ENCODE measurements around the gene GPR157.
"Not testable (repeated sequence)": the region's sequence is repeated elsewhere in the genome, so short reads cannot be mapped to it uniquely, and the experiment has no call there.

Gene GPR157, protein sequence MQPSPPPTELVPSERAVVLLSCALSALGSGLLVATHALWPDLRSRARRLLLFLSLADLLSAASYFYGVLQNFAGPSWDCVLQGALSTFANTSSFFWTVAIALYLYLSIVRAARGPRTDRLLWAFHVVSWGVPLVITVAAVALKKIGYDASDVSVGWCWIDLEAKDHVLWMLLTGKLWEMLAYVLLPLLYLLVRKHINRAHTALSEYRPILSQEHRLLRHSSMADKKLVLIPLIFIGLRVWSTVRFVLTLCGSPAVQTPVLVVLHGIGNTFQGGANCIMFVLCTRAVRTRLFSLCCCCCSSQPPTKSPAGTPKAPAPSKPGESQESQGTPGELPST

DNA sequence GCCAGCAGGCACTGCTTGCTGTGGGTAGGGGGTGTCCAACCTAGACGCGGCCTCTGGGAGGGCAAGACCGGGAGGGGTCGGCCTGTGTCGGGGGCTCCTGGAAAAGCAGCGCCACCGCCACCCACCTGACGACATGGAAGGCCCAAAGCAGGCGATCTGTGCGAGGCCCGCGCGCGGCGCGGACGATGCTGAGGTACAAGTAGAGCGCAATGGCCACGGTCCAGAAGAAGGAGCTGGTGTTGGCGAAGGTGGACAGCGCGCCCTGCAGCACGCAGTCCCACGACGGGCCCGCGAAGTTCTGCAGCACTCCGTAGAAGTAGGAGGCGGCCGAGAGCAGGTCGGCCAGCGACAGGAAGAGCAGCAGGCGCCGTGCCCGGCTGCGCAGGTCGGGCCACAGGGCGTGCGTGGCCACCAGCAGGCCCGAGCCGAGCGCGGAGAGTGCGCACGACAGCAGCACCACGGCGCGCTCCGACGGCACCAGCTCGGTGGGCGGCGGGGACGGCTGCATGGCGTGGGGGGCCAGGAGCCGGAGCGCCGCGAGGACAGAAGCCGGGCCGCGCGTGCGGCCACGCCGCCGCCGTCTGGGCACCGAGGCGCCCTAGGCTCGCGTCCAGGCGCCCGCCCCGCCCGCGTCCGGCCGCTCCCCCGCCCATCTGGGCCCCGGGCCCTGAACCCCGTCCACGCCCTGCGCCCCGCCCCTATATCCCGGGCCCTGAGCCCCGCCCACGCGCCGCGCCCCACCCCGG lies at the start of gene GPR157:
Gene GPR157, minus strand, starts transcription at position 583 of the 746 bp plus-strand sequence. Its CDS starts 75 bp downstream, at position 508.
- peak; percentile 79 for DNase-seq

DNA sequence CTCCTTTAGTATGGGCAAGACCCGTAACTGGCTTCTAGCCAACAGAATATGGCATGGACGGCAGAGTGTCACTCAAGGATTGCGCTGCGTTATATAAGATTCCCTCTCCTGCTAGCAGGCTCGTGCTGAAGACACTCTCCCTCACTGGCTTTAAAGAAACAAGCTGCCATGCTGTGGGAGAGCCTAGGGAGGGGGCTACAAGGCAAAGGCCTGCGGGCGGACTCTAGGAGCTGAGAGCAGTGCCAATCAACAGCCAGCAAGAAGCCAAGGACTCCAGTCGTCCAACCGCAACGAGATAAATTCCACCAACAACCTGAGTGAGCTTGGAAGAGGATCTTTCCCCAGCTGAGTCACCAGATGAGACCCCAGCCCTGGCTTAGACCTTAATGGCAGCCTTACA lies 45.9 kb upstream of the GPR157 start:
- no peak for DNase-seq

DNA sequence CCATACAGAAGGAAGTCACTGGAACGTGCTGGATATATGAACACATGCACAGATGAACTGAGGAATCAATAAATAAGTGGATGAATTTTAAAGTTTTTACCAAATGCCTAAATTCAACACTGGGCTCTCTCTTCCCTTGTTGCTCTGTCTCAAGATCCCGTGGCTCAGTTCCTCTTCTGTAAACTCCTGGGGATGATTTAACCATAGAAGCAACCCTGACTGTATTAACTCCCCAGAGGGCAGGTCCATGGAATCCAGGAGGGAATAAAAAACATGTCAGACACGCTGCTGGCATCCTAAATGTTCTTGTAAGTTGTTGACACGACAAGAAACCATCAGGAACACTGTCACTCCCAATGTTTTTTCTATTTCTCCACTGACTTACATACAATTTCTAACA lies 45.3 kb upstream of the GPR157 start:
- DNase-seq, result no peak

DNA sequence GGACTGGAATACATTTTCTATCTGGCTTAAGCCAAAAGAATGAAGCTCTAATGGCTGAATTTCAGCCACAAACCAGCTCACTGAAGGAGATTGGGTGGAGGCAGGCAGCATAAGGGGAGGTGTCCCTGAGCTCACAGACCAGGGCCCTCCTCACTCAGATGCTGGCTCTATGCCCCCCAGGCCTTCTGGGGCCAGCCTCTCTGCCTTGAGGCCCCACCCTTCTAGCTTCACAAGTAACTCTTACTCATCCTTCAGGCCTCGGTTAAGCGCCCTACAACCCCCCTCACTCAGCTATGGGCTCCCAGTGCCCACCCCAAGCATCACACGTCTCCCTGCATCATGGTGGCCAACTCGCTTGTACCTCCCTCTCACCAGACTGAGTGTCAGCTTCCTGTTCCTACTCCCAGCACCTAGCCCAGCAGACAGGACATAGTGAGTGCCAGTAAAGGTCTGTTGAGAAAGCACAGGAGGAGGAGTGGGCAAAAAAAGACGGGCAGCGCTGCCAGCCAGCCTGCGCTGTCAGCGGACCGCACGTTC lies 40.8 kb upstream of the GPR157 start:
- DNase-seq, result no peak

DNA sequence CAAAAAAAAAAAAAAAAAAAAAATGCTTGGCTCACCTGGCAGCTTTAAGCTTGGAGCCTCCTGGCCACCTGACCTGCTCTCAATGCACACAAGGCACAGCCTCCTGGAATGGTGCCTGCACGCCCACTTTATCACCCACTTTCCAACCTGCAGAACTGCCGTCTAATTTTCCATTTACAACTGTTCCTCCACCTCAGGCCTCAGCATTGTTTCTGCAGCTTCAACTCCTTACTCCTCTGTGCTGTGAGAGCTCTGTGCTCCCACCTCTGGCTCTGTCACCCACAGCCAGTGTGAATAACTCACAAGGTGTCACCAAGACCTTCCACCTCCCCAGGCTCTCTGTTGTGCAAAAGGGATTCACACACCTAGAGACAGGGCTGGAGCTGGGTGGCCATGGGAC lies 38.7 kb upstream of the GPR157 start:
- DNase-seq, result no peak

DNA sequence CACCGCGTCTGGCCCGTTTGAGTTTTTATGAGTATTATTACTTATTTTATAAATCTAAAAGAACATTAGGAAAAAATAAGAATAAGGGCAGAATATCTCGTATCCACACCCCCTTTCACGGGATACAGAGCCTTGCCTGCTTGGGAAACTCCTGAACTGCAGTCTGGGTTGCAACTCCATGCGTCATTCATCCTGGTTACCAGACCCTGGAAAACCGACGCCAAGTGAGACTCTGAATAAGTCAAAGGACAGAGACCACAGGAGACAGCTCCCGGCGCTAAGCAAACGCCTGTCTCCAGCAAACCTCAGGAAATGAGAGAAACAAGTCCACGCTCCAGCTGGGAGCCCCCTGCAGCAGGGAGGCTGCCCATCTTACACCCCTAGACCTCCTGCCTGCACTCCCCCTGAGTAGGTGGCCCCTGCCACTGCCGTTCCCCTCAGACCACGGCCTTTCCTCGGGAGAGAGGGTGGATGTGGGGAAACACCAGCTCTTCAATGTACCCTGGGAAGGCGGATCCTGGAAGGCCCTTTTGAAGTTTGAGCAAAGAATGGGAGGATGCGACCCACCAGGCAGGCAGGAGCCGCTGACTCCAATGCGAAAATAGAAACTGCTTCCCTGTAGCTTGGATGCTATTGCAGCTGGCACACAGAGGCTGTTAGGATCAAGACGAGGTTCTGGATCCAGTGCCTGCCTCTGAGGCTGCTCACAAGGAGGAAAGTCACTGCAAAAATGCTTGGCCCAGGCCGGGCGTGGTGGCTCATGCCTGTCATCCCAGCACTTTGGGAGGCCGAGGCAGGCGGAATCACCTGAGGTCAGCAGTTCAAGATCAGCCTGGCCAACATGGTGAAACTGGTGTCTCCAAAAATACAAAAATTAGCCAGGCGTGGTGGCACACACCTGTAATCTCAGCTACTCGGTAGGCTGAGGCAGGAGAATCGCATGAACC lies 37.7 kb upstream of the GPR157 start:
- no peak for DNase-seq

DNA sequence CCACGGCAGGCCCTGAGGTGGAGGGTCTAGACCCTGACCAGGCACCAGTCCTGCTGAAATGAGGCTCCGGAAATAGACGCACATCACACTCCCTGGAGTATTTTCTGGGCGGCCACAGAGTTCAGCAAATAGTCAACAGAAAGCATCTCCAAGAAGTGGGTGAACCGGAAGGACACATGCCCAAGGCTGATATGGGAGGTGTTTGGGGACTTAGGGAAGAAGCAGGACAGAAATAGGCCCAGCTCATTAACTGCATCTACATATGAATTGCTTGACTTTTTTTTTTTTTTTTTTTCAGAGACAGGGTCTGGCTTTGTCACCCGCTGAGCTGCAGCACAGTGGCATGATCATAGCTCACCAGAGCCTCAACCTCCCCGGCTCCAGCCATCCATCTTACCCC lies 36.5 kb upstream of the GPR157 start:
- no peak for DNase-seq

DNA sequence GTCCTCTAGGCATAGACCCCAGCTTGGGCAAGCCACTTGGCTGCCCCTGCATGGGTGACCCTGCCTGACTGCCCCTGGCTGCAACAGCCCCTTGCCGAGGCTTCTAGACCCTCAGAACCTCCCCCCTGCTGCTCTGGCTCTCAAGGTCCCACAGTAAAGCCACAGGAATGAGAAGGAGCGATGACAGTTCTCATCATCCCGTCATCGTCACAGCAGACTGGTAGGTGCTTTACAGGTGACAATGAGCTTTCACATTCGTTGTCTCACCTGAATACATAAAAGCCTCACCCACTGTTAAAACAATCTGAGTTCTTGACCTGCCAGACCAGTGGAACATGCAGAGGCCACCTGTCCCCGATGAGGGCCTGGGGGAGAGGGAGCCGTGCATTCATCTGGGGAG lies 36.0 kb upstream of the GPR157 start:
- DNase-seq, result no peak

DNA sequence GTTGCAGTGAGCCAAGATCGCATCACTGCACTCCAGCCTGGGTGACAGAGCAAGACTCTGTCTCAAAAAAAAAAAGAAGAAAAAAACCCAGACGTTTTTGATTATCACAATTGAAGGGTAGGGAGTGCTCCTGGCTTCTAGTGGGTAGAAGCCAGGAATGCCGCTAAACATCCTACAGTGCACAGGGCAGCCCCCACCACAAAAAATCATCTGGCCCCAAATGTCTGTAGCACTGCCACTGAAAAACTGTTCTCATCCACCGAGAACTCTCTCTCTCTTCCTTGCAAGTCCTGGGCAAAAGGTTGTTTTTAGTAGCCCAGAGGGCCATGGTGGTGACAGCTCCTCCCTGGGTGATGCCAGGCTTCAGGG lies 35.6 kb upstream of the GPR157 start:
- DNase-seq, result no peak

DNA sequence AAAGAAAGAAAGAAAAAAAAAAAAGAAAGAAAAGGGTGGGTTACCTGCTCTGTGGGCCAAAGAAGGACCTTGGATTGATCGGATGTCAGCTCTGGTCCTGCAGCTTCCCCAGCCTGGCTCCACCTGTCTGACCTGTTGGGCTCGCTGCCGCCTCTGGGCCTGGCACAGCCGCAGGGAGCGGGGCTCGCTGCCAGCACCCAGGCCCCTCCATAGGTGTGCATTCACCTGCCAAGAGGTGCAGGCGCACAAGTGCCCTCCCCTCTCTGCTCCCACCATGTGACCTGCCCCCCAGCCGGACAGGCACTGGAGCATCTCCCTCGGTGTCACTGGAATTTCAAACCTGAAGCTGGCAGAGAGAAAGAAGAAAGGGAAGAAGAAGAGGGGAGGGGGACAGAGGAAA lies 33.1 kb upstream of the GPR157 start:
- DNase-seq, result no peak

DNA sequence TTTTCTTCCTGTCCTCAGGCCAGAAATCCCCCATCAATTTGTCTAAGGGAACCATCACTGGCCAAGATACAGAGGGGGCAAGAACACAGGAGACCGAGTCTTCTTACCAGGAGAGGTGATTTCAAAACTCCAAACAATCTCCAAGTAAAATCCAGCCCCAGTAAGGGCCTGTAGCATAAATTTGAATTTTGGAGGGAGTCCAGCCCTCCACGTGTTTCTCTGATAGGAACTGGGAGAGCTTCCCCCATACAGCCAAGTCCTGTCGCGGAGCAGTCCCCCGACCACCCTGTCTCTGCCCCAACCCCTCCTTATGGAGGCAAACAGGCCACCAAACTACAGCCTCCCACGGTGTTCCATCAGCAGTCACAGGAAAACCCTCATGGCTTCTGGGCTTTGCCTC lies 32.4 kb upstream of the GPR157 start:
- DNase-seq, result no peak

DNA sequence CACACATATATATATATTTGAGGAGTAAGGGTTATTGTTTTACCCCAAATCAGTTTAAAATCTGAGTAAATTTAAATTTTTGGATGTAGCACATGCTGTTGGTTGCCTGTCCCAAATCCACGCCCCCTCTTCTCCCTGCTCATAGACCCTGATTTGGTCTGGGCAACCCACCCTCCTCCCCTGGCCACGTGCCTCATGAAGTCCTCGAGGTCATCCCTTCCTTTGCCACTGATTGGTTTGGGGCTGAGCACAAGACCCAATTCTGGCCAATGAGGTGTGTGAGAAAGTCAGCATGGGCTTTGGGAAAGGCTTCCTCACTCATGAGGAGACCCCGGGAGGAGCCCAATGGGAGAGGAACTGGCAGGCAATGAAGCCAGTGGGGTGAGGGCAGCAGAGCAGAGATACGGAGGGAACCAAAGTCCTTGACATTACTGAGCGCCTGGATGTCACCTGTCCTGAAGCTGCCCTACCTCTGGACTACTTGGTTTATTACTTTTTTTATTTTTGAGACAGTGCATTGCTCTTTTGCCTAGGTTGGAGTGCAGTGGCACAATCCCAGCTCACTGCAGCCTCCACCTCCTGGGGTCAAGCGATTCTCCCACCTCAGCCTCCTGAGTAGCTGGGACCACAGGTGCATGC lies 31.3 kb upstream of the GPR157 start:
- no peak for DNase-seq

DNA sequence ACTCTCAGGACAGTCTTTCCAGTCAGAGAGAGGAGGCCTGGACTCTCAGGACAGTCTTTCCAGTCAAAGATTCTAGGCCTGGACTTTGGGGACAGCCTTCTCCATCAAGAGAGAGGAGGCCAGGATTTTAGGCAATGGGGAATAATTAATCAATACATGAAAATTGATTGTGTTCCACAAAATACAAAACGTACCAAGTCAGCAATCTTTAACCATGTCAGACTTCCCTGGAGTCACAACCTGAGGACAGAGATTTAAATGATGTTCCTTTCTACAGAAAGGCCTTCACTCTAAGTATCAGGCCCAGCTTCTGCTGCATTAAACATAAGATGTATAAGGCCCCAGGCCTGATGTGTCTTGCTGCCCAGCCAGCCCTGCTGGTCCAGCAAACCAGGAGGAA lies 27.0 kb upstream of the GPR157 start:
- no peak for DNase-seq

DNA sequence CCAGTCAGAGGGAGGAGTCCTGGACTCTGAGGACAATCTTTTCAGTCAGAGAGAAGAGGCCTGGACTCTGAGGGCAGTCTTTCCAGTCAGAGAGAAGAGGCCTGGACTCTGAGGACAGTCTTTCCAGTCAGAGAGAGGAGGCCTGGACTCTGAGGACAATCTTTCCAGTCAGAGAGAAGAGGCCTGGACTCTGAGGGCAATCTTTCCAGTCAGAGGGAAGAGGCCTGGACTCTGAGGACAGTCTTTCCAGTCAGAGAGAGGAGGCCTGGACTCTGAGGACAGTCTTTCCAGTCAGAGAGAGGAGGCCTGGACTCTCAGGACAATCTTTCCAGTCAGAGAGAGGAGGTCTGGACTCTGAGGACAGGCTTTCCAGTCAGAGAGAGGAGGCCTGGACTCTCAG lies 26.5 kb upstream of the GPR157 start:
- not testable (repeated sequence) for DNase-seq

DNA sequence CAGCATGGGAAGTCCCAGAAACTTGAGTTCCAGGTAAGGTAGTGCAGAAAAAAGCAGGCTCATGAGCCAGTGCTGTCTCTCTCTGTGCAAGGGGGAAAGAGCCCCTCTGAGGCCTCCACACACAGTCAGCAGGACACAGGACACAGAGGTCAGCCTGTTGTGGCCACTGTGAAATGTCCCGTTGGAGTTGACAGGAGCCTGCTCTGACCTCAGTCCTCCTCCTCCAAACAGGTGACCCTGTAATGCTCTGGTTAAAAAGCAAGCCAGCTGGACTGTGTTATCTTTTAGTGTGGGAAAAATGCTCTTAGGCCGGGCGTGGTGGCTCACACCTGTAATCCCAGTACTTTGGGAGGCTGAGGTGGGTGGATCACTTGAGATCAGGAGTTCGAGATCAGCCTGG lies 24.2 kb upstream of the GPR157 start:
- DNase-seq, result no peak

DNA sequence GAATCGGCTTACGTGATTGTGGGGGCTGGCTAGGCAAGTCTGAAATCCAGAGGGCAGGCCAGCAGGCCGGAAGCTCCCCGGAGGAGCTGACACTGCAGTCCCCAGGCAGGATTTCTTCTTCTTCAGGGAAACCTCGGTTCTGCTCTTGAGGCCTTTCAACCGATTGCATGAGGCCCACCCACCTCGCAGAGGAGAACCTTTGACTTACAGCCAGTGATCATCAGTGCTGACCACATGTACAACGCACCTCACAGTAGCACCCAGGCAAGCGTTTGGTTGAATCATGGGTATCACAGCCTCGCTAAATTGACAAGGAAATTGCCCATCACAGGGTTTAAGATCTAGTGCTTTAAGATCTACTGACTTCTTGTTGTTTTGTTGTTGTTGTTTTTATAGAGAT lies 23.6 kb upstream of the GPR157 start:
- no peak for DNase-seq

DNA sequence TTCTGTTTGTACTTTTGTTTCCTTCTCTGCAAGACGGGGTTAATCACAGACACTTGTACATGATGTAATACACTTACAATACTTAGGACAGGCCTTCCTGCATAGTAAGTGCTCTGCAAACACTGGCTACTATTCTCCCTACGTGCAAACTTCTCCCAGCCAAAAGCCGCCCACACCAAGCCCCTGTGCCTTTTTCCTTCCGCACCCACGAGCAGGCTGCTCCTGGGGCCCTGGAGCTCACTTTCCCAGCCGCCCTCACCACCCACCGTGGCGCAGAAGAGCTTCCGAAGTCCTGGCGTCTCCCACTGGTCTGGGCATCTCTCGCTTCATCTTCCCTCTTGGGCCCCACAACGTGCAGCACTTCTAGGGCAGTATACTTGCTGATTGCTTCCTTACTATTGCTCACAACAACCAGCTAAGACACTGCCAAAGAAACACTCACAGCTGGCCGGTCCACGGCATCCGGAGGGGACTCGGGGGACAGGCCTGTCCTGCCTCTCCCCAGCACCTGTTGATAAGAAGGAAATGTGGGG lies 22.5 kb upstream of the GPR157 start:
- no peak for DNase-seq

DNA sequence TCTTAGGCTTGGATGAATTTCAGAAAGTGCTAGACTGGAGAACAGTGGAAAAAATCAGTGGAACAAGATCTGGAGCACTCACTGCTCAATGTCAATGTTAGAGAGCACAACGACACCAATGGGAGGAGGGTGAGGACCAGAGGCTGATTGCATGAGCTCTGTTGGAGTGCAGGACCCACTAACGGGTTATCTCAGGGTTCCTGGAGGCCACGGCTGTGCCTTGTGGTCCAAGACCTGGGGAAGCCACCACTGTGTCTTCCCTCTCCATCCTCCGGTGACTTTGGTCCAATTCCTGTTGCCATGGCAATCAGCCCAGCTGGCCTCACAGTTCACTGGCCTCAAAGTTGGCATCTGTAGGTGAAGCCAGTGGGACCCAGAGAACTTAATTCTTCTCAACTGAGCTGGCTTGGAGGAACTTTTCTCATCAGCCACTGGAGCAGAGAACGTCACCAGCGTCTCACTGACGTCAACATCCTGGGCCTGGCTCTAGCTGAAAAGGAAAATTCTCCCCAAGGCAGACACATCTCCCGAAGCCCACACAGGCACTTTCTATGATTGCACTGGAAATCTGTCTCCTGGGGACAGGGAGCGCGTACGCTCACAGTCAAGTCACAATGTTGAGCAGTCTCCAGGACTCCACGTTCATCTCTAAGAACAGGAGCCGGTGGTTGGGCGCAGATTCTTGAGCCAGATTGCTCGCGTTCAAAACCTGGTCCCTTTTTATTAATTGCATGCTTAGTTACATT lies 21.9 kb upstream of the GPR157 start:
- no peak for DNase-seq

DNA sequence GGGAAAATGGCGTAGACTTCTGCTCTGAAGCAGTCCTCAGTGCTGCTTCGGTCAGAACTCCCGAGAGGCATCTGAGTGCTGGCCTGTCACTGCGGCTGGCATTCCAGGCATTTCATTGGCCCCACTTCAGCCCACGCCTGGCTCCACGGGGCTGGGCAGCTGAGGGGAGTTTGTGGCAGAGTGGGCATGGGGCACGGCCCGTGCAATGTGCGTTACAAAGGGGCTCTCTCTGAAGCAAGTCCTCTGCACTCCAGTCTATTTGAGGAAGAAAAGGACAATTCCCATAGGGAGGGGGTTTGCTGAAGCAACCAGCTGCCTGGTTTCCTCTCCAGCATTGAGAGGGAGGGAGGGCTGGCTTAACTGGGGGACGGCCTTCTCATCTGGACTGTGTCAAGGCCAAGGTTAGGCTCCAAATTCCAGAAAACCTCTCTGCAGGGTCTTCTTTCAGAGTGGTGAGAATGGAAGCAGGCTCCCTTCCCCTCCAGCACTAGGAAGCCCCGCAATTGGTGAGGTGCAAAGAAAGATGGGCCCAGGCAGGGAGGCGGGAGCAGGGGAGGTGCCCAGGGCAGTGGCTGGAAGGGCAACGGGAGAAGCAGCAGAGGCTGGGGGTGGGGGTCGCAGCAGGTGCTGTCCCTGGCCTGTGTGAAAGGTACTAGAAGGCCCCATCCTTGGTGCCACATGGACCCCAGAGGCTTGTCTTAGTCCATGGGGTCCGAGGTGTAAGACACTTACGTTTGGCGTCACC lies 21.1 kb upstream of the GPR157 start:
- DNase-seq, result no peak

DNA sequence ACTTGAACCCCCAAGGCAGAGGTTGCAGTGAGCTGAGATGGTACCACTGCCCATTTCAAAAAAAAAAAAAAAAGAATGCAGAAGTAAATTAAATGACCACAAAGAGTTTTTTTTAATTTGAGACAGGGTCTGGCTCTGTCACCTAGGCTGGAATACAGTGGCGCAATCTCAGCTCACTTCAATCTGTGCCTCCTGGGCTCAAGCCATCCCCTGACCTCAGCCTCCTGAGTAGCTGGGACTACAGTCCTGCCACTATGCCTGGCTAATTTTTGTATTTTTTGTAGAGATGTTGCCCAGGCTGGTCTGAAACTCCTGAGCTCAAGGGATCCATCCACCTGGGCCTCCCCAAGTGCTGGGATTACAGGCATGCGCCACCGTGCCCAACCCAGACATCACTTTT lies 20.2 kb upstream of the GPR157 start:
- DNase-seq, result no peak

DNA sequence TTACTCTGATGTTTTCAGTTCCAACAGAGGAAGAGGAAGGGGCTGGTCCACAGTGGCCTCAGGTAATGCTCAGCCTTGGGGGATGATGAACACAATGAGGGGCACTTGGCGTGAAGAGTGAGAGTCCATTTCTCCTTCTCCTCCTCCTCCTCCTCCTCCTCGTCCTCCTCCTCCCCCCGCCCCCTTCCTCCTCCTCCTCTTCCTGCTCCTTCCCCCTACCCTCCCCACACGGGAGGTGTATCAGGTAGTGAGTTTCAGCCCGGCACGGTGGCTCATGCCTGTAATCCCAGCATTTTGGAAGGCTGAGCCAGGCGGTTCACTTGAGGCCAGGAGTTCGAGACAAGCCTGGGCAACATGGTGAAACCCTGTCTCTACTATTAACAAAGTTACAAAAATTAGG lies 17.3 kb upstream of the GPR157 start:
- no peak for DNase-seq

All from activated CD4-positive, alpha-beta T cell treated with anti-CD3 and anti-CD28 coated beads, Interleukin-2, amount 50 U/mL, for 1 hour (primary cell).